Epithelial cell of esophagus (primary cell): ENCODE data around the gene TMEM91.

Experiments
- DNase-seq: peaks from one replicate; pipeline ENCODE4 v3.0.0; 2010; ENCODE audit warnings: low read depth
- H3K4me3 ChIP-seq: 2 replicates; pipeline ENCODE4 v1.5.1; 2011; ENCODE audit warnings: mild to moderate bottlenecking, low read length, control low read depth
- CTCF ChIP-seq: IDR thresholded peaks from 2 replicates; pipeline ENCODE4 v1.5.1; 2011; ENCODE audit warnings: low read depth, mild to moderate bottlenecking, low read length, control low read depth, inconsistent platforms; ENCODE audit not compliant: insufficient read depth; ENCODE audit errors: missing control alignments

Gene TMEM91

GRCh38 chr19:41412953-41413352 lies 36.6 kb downstream of the TMEM91 start:
- TF ChIP-seq CTCF = no peak
- DNase-seq = no peak
- H3K4me3 ChIP-seq = no peak overlapping the region

GRCh38 chr19:41413947-41414346 lies 37.6 kb downstream of the TMEM91 start:
- TF ChIP-seq CTCF = no peak
- no peak overlapping the region for H3K4me3 ChIP-seq
- no peak for DNase-seq

- DNase-seq = no peak
- no peak overlapping the region for H3K4me3 ChIP-seq
- no peak for TF ChIP-seq CTCF
These were observed 38.1 kb downstream of the TMEM91 start for GRCh38 chr19:41414461-41414860.

- TF ChIP-seq CTCF = no peak
- H3K4me3 ChIP-seq = no peak overlapping the region
- no peak for DNase-seq
These were observed 38.8 kb downstream of the TMEM91 start for GRCh38 chr19:41415154-41415571.

GRCh38 chr19:41416194-41416674 lies 39.9 kb downstream of the TMEM91 start:
- TF ChIP-seq CTCF = no peak
- H3K4me3 ChIP-seq = no peak overlapping the region

GRCh38 chr19:41420101-41420880 lies 44.0 kb downstream of the TMEM91 start:
- DNase-seq = no peak
- no peak for TF ChIP-seq CTCF
- H3K4me3 ChIP-seq = no peak overlapping the region

More at GRCh38 chr19:41416194-41416674, 39.9 kb downstream of the TMEM91 start:
- DNase-seq = peak; percentile 60

- no peak for DNase-seq
- no peak for TF ChIP-seq CTCF
- no peak overlapping the region for H3K4me3 ChIP-seq
These were observed 45.0 kb downstream of the TMEM91 start for GRCh38 chr19:41421314-41421713.
